HFFc6 (cell line): ENCODE measurements around the gene DNAAF3. TPM values are rescaled to one million over a fixed set of nuclear protein-coding genes. Genes with fewer than 3 reads are reported as not detected.
A peak's percentile ranks its signal among the peaks of the same experiment; 100 is the strongest.
"Not testable (repeated sequence)": the region's sequence is repeated elsewhere in the genome, so short reads cannot be mapped to it uniquely, and the experiment has no call there.

Source experiments
- DNase-seq: peaks from one replicate; pipeline ENCODE4 v3.0.0-alpha.2; 2018
- H3K27ac Mint-ChIP-seq: 2 replicates; pipeline ENCODE4 v1.8.0; 2020; ENCODE audit warnings: mild to moderate bottlenecking, mixed read lengths
- H3K27me3 Mint-ChIP-seq: 2 replicates; pipeline ENCODE4 v1.8.0; 2021; ENCODE audit warnings: mild to moderate bottlenecking, moderate library complexity, mixed read lengths; ENCODE audit not compliant: insufficient read depth
- H3K36me3 Mint-ChIP-seq: 2 replicates; pipeline ENCODE4 v1.8.0; 2021; ENCODE audit warnings: low read depth, mixed read lengths
- H3K4me1 Mint-ChIP-seq: 2 replicates; pipeline ENCODE4 v1.8.0; 2020; ENCODE audit warnings: low read depth, mixed read lengths
- H3K4me3 Mint-ChIP-seq: 2 replicates; pipeline ENCODE4 v1.8.0; 2020; ENCODE audit warnings: mild to moderate bottlenecking, moderate library complexity, mixed read lengths
- H3K9me3 Mint-ChIP-seq: 2 replicates; pipeline ENCODE4 v1.8.0; 2020; ENCODE audit warnings: mild to moderate bottlenecking, mixed read lengths
- total RNA-seq, 6 experiments: library from RNA; stranded (reverse); fragmentation: NEBNext Ultra II Directional; extraction: Animal tissue kit (Norgen Biotek cat#: 25700); gene quantifications; 2 replicates in 1 of 6; 3 replicates in 5 of 6; pipeline ENCODE4 v1.2.3, GENCODE V29; 2021
- TF ChIP-seq, protein P1 (sequence below): fragments of 200-600 bp; sonication (generic); IDR thresholded peaks from 2 replicates; pipeline ENCODE4 v1.5.0; 2021; ENCODE audit warnings: antibody characterized with exemption, mild to moderate bottlenecking

Gene DNAAF3
- total RNA-seq, 6 experiments from 2014 or later: 0.20 to 1.1 (median 0.72) TPM

DNA sequence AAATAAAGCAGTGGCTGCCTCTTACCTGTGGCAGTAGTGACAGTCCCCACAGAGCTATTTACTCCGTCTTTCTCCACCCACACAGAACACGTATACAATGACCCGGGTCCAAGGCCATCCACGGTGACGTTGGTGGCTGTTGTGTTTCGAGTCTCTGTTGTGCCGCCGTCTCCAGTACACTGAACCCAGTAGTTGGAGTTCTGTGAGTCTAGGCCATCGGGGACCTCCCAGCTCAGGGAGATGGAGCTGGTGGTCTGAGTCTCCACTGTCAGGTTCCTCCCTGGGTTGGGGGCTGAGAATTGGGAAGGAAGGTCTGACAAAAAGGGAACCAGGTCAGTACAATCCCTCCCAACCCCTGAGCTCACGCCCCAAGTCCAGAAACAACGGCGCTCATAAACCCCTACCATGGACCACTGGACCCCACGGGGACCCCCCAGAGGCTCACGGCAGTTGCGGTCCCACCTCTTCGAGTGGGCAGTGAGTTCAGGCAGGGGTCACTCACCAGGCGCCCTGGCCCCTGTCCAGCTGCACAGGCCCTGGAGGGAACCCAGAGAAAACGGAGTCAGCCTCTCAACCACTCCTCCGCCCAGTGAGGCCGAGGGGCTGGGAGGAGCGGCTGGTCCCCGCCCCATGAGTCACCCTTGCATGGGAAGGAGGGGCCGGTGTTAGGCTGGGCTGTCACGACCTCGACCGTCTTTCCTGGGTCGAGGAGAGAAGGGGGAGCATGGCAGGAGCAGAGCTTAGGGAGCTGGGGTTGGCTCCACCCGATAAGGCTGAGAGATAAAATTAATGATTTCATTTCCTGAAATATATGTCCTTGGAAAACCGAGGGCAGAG lies 40.5 kb upstream of the DNAAF3 start:
- peak overlapping the region; percentile 87 for H3K27ac Mint-ChIP-seq

DNA sequence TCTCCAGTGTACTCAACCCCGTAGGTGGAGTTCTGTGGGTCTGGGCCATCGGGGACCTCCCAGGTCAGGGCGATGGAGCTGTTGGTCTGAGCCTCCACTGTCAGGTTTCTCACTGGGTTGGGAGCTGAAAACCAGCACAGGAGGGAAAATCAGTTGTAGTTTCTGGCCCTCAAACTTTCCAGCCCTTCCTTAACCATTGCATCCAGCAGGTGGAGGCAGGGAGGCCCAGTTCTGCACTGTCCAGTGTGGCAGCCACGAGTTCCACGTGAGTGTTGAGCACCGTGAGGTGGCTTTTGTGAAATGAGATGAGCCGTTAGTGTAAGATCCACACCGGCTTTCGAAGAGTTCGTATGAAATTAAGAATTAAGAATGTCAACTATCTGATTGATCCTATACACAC lies 35.8 kb upstream of the DNAAF3 start:
- H3K27ac Mint-ChIP-seq, H3K36me3 Mint-ChIP-seq, H3K27me3 Mint-ChIP-seq, H3K4me1 Mint-ChIP-seq, H3K4me3 Mint-ChIP-seq, H3K9me3 Mint-ChIP-seq: not testable (repeated sequence)
- peak; percentile 32 for DNase-seq
- TF ChIP-seq, protein P1, sequence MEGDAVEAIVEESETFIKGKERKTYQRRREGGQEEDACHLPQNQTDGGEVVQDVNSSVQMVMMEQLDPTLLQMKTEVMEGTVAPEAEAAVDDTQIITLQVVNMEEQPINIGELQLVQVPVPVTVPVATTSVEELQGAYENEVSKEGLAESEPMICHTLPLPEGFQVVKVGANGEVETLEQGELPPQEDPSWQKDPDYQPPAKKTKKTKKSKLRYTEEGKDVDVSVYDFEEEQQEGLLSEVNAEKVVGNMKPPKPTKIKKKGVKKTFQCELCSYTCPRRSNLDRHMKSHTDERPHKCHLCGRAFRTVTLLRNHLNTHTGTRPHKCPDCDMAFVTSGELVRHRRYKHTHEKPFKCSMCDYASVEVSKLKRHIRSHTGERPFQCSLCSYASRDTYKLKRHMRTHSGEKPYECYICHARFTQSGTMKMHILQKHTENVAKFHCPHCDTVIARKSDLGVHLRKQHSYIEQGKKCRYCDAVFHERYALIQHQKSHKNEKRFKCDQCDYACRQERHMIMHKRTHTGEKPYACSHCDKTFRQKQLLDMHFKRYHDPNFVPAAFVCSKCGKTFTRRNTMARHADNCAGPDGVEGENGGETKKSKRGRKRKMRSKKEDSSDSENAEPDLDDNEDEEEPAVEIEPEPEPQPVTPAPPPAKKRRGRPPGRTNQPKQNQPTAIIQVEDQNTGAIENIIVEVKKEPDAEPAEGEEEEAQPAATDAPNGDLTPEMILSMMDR: peak; percentile 61

More for the DNA sequence above, 40.5 kb upstream of the DNAAF3 start:
- Mint-ChIP-seq H3K4me1 (peaks cover 32% of the 10 kb centered on the region), H3K36me3 (no peaks in the 10 kb centered on the region), H3K4me3 (peak overlapping the region; percentile 74), H3K9me3 (no peaks in the 10 kb centered on the region), H3K27me3 (peaks cover 1% of the 10 kb centered on the region)
- DNase-seq: peak; percentile 77
- TF ChIP-seq, protein P1: no peak

DNA sequence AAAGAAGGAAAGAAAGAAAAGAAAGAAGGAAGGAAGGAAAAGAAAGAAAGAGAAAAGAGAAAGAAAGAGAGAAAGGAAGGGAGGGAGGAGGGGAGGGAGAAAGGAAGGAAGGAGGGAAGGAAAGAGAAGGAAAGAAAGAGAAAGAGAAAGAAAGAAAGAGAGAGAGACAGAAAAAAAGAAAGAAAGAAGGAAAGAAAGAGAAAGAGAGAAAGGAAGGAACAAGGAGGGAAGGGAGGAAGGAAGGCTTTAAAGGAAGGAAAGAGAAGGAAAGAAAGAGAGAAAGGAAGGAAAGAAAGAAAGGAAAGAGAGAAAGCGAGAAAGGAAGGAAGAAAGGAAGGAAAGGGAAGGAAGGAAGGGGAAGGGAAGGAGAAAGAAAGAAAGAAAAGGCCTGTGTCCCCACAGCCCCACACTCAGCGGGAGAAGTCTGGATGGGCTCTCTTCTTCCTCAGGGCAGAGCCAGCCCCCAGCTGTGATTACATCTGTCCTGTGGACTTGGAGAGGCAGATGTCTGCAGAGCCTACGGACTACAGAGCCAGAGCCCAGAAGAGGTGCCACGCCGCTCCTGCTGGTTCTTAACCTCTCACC lies 33.3 kb upstream of the DNAAF3 start:
- Mint-ChIP-seq H3K9me3 (no peaks in the 10 kb centered on the region), H3K4me3 (no peak overlapping the region), H3K4me1 (no peaks in the 10 kb centered on the region), H3K36me3 (no peaks in the 10 kb centered on the region), H3K27me3 (peaks cover under 1% of the 10 kb centered on the region), H3K27ac (no peak overlapping the region)
- TF ChIP-seq, protein P1: no peak
- DNase-seq: no peak

DNA sequence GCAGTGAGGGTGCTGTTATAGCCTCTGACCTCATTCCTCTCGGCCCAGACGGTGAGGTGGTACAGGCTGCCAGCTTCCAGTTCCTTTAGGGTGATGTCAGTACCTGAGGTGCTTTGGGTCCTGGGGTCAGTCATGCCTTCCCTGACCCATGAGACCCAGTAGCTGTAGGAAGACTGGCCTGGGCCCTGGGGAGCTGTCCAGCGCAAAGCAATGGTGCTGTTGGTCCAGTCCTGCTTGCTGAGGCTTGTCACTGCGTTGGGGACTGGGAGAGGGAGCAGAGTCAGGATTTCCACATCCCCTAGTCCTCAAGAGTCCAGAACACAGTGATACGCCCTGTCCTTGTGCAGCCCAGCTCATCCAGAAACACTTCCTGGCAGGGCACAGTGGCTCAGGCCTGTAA lies 32.2 kb upstream of the DNAAF3 start:
- DNase-seq: no peak
- H3K27ac Mint-ChIP-seq: no peak overlapping the region
- H3K27me3 Mint-ChIP-seq: no peaks in the 10 kb centered on the region; the same call in 1 of the 2 replicates
- TF ChIP-seq, protein P1: no peak
- no peaks in the 10 kb centered on the region for H3K4me1 Mint-ChIP-seq
- no peak overlapping the region for H3K4me3 Mint-ChIP-seq
- no peaks in the 10 kb centered on the region for H3K36me3 Mint-ChIP-seq
- no peaks in the 10 kb centered on the region for H3K9me3 Mint-ChIP-seq

DNA sequence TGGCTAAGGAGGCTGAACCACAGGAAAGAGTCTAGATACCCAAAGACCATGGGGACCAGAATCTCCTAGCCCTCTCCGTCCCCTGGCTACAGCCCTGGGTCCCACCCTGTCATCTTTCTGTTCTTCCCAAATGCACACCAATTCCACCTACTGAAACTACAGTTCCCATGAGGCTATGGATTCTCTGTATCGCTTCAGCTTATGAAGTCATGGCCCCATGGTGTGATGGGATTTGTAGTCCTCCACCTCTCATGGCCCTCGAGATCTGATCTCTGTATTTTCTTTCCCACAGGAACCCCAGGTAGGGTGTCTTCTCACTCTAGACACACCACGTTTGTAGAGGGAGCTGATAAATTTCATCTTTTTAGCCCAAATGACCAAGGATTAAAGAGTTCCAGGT lies 31.1 kb upstream of the DNAAF3 start:
- H3K36me3 Mint-ChIP-seq: no peaks in the 10 kb centered on the region
- TF ChIP-seq, protein P1: no peak
- no peak overlapping the region for H3K4me3 Mint-ChIP-seq
- no peaks in the 10 kb centered on the region; the same call in 1 of the 2 replicates for H3K27me3 Mint-ChIP-seq
- H3K27ac Mint-ChIP-seq: no peak overlapping the region
- no peaks in the 10 kb centered on the region for H3K9me3 Mint-ChIP-seq
- H3K4me1 Mint-ChIP-seq: no peaks in the 10 kb centered on the region
- DNase-seq: no peak
